ENCODE measurements around the gene PEX19. TPM values are rescaled to one million over a fixed set of nuclear protein-coding genes. Genes with fewer than 3 reads are reported as not detected.

The PEX19 gene
- total RNA-seq, 1 experiment from 2014 or later = 50.1 TPM

DNA sequence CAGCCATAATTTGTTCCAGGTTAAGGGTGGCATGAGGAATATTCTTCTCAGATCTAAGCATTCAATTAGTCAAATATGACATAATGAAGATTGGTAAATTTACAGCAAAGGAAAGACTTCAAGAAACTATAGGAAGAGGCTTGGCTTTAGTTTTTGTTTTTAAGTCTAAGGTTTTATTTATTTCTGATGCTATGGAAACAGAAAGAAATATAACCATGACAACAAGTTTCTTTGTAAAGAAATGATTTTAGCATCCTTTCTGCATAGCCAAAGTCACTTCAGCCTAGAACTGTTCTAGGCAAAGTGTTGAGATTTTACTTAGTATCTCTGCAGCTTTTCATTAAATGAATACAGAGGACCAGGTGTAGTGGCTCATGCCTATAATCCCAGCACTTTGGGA, 52.0 kb downstream of the PEX19 start:
- H3K27me3 ChIP-seq (ENCODE audit: insufficient read depth, low read depth) = no peaks in the 10 kb centered on the region
- CTCF ChIA-PET = no interaction called here
- no peaks in the 10 kb centered on the region for H3K9me2 ChIP-seq (ENCODE audit: insufficient read depth)
- intact Hi-C loops (cut with micrococcal nuclease; ENCODE audit: unreplicated experiment) = no loop called here
- H4K20me1 ChIP-seq (ENCODE audit: insufficient read depth) = peaks cover 7% of the 10 kb centered on the region; the same call in 1 of the 2 replicates
- H3K79me2 ChIP-seq (ENCODE audit: low read depth) = no peaks in the 10 kb centered on the region
- no peaks in the 10 kb centered on the region; the same call in 1 of the 2 replicates for H3F3A ChIP-seq (ENCODE audit: insufficient read depth, low read depth)
- POLR2A ChIA-PET (ENCODE audit: unreplicated experiment) = no interaction called here
- H3K9me3 ChIP-seq (ENCODE audit: insufficient read depth, low read depth) = no peaks in the 10 kb centered on the region
- no TSS peak for BruUV-seq (replicated peaks)
- no peak overlapping the region for H3K4me2 ChIP-seq
- TF ChIP-seq EZH2 (IDR thresholded peaks at IDR 0.05; ENCODE audit: low read depth) = no peak
- TF ChIP-seq, protein P1, sequence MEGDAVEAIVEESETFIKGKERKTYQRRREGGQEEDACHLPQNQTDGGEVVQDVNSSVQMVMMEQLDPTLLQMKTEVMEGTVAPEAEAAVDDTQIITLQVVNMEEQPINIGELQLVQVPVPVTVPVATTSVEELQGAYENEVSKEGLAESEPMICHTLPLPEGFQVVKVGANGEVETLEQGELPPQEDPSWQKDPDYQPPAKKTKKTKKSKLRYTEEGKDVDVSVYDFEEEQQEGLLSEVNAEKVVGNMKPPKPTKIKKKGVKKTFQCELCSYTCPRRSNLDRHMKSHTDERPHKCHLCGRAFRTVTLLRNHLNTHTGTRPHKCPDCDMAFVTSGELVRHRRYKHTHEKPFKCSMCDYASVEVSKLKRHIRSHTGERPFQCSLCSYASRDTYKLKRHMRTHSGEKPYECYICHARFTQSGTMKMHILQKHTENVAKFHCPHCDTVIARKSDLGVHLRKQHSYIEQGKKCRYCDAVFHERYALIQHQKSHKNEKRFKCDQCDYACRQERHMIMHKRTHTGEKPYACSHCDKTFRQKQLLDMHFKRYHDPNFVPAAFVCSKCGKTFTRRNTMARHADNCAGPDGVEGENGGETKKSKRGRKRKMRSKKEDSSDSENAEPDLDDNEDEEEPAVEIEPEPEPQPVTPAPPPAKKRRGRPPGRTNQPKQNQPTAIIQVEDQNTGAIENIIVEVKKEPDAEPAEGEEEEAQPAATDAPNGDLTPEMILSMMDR (conservative IDR thresholded peaks at IDR 0.05) = no peak
- peaks cover 36% of the 10 kb centered on the region for H3K36me3 ChIP-seq (ENCODE audit: low read depth)
- H3K4me3 ChIP-seq = no peak overlapping the region
- DNase-seq = no peak
- no peak overlapping the region for H3K27ac ChIP-seq
- H2AFZ ChIP-seq = no peak overlapping the region
- H3K4me1 ChIP-seq (replicated peaks; ENCODE audit: insufficient read depth) = no peaks in the 10 kb centered on the region

DNA sequence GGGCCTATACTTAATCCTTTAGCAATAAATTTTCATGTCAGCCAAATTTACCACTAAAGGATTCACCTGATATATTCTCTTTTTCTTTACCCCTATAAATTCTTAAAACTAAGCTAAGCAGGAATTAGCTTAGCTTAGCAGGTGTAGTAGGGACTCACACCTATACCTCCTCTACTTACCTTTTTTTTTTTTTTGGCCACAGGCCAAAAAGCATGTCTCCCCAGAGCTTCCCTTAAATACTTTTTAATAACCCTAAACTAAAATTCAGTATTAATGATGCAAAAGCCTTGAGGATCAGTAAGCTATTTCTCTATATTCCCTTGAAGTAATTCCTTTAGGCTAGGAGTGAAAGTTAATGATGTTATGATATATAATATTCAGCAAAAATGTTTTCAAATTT, 56.5 kb downstream of the PEX19 start:
- ChIA-PET POLR2A (ENCODE audit: unreplicated experiment) (interaction anchor here (0.5 kb wide), 2 partner anchors 103 to 305 kb away, joined by 3 to 6 read pairs; no protein-coding TSS in a partner anchor), CTCF (interaction anchor here (0.7 to 1.3 kb wide), 3 partner anchors 9 to 35 kb away, joined by 3 to 9 read pairs (median 3); no protein-coding TSS in a partner anchor)
- Histone ChIP-seq H3K4me1 (replicated peaks; ENCODE audit: insufficient read depth) (no peaks in the 10 kb centered on the region), H3K79me2 (ENCODE audit: low read depth) (no peaks in the 10 kb centered on the region), H3K27ac (no peak overlapping the region), H3F3A (ENCODE audit: insufficient read depth, low read depth) (no peaks in the 10 kb centered on the region; the same call in 1 of the 2 replicates), H4K20me1 (ENCODE audit: insufficient read depth) (peaks cover 6% of the 10 kb centered on the region; the same call in 1 of the 2 replicates), H3K9me2 (ENCODE audit: insufficient read depth) (no peaks in the 10 kb centered on the region), H2AFZ (no peak overlapping the region), H3K9me3 (ENCODE audit: insufficient read depth, low read depth) (no peaks in the 10 kb centered on the region), H3K27me3 (ENCODE audit: insufficient read depth, low read depth) (no peaks in the 10 kb centered on the region), H3K36me3 (ENCODE audit: low read depth) (peaks cover 35% of the 10 kb centered on the region), H3K4me3 (no peak overlapping the region), H3K4me2 (no peak overlapping the region)
- intact Hi-C loops (cut with micrococcal nuclease; ENCODE audit: unreplicated experiment) = no loop called here
- DNase-seq = no peak
- no TSS peak for BruUV-seq (replicated peaks)
- no peak for TF ChIP-seq EZH2 (IDR thresholded peaks at IDR 0.05; ENCODE audit: low read depth)
- TF ChIP-seq, protein P1 (conservative IDR thresholded peaks at IDR 0.05) = no peak

DNA sequence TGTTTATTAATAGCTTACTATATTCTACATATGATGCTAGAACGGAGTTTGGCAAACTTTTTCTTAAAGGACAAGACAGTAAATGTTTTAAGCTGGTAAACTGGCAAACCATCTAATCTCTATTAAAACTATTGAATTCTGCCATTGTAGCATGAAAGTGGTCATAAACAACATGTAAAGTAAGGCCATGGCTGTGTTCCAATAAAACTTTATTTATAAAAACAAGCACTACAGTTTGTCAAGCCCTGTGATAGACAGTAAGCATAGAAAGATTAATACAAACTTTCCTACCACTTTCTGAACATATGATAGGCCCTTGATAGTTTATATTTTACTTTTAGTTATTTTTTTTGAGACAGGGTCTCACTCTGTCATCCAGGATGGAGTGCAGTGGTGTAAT, 57.4 kb downstream of the PEX19 start:
- no peaks in the 10 kb centered on the region for H3K9me2 ChIP-seq (ENCODE audit: insufficient read depth)
- H3K4me3 ChIP-seq = no peak overlapping the region
- ChIA-PET CTCF (interaction anchor here (1.0 kb wide), 1 partner anchor 126 kb away, joined by 3 read pairs; no protein-coding TSS in a partner anchor), POLR2A (ENCODE audit: unreplicated experiment) (interaction anchor here (0.6 kb wide), 2 partner anchors 34 to 61 kb away, joined by 3 to 4 read pairs; no protein-coding TSS in a partner anchor)
- H3K36me3 ChIP-seq (ENCODE audit: low read depth) = peaks cover 33% of the 10 kb centered on the region
- H3K79me2 ChIP-seq (ENCODE audit: low read depth) = no peaks in the 10 kb centered on the region
- no TSS peak for BruUV-seq (replicated peaks)
- no peak overlapping the region for H3K4me2 ChIP-seq
- DNase-seq = no peak
- no peaks in the 10 kb centered on the region for H3K4me1 ChIP-seq (replicated peaks; ENCODE audit: insufficient read depth)
- no peak for TF ChIP-seq EZH2 (IDR thresholded peaks at IDR 0.05; ENCODE audit: low read depth)
- TF ChIP-seq, protein P1 (conservative IDR thresholded peaks at IDR 0.05) = no peak
- no peaks in the 10 kb centered on the region for H4K20me1 ChIP-seq (ENCODE audit: insufficient read depth)
- no peak overlapping the region for H3K27ac ChIP-seq
- no peaks in the 10 kb centered on the region for H3K9me3 ChIP-seq (ENCODE audit: insufficient read depth, low read depth)
- no peak overlapping the region for H2AFZ ChIP-seq
- intact Hi-C loops (cut with micrococcal nuclease; ENCODE audit: unreplicated experiment) = no loop called here
- no peaks in the 10 kb centered on the region for H3K27me3 ChIP-seq (ENCODE audit: insufficient read depth, low read depth)
- H3F3A ChIP-seq (ENCODE audit: insufficient read depth, low read depth) = peaks cover 2% of the 10 kb centered on the region; the same call in 1 of the 2 replicates
